ENCODE measurements around the gene SPATA33.
"Not testable (repeated sequence)": the region's sequence is repeated elsewhere in the genome, so short reads cannot be mapped to it uniquely, and the experiment has no call there.

The SPATA33 gene

DNA sequence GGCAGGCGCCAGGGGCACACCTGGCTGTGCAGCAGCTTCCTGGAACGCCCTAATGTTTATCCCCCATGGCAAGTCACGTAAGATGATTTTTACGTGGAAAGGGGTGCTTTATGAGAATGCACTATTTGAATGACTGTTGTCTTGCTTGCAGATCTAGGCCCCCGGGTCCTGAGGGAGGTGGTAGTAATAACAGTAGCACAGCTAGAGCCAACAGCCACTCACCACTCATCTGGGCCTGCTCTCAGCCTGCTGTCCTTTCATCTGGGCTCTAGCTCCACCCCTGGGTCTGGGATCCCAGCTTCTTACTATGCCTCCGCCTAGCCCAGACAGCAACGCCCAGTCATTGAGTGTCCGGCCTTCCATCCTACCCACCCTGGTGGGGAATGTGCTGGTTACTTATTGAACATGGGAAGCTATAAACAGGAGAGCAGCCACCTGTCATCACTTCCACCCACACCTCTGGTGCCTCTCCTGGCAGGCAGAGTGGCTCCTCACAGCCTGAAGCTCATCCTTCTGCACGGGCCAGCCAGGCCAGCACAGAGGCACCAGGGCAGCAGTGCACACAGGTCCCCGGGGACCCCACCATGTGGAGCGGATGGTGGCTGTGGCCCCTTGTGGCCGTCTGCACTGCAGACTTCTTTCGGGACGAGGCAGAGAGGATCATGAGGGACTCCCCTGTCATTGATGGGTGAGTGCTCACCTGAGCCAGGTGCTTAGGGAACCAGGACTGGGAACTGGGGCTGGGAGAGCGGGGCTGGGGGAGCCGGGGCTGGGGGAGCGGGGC lies 27.6 kb upstream of the SPATA33 start:
- no peak for DNase-seq

DNA sequence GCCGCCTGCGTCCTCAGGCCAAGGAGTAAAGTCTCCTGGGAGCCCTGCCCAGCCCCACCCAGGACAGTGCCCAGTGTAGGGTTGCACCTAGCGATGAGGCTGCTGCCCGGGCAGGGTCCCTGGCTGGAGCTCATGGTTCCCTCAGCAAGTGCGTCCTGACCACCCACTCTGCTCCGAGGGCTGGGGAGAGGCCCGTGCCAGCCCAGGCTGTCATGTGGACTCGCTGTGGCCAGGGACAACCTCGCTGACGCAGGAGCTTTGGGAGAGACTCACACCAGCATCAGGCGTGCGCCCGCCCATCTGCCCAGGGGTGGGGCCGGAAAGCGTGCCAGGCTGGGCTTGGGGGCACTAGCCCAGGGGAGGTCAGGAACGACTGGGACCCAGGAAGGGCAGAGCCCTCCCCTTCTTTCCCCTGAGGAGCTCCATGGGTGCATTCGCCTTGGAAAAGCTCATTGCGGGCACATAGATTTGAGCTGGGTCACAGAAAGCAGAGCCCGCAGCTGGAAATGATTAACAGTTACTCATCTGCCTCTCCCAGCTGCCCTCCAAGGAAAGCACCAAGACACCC lies 24.5 kb upstream of the SPATA33 start:
- DNase-seq = no peak

GRCh38 chr16:89634463-89635385 lies 22.9 kb upstream of the SPATA33 start:
- not testable (repeated sequence) for DNase-seq

- DNase-seq = no peak
These were observed 21.0 kb upstream of the SPATA33 start for GRCh38 chr16:89636663-89637062.

DNA sequence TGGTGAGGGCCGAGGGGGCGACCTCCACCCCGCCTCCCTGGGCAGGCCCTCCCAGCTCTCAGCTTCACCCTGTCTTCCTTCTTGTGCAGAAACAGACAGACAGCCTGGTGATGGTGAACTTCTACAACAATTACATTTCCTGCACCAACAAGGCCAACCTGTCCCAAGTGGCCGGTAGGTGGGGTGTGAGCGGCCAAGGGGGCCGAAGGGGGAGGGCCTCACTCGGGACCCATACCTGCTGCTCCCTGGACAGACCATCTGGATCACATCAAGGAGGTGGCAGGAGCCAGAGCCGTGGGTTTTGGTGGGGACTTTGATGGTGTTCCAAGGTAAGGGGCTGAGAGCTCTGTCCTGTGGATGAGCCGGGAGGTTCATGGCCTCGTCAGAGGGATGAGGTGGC lies 20.3 kb upstream of the SPATA33 start:
- no peak for DNase-seq

- no peak for DNase-seq
These were observed 19.2 kb upstream of the SPATA33 start for GRCh38 chr16:89638455-89638854.

DNA sequence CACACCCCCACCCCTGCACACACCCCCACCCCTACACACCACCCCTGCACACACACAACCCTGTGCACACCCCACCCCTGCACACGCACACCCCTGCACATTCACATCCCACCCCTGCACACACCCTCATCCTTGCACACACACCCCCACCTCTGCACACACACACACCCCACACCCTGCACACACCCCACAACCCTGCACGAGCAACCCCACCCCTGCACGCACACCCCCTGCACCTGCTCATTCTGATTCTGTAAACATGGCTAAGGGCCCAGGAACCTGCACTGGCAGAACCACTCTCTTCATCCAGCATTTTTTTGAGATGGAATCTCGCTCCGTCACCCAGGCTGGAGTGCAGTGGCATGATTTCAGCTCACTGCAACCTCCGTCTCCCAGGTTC lies 18.3 kb upstream of the SPATA33 start:
- no peak for DNase-seq

GRCh38 chr16:89641458-89642119 lies 16.0 kb upstream of the SPATA33 start:
- no peak for DNase-seq

DNA sequence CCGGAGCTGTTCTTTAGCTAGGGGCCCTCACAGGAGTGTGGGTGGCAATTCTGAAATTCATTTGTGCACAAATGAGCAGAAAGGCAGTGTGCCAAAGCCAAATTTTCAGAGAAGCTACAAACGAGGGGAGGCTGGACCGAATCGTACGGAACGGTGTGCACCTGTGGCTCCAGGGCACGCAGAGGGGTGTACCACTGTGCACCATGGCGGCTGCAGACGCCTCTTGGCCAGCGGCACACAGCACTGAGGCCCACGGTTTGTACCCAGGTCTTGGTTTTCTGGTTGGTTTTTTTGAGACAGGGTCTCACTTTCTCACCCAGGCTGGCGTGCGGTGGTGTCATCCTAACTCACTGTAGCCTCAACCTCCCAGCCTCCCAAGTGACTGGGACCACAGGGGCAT lies 15.1 kb upstream of the SPATA33 start:
- DNase-seq = no peak

- no peak for DNase-seq
These were observed 13.8 kb upstream of the SPATA33 start for GRCh38 chr16:89643769-89644300.

DNA sequence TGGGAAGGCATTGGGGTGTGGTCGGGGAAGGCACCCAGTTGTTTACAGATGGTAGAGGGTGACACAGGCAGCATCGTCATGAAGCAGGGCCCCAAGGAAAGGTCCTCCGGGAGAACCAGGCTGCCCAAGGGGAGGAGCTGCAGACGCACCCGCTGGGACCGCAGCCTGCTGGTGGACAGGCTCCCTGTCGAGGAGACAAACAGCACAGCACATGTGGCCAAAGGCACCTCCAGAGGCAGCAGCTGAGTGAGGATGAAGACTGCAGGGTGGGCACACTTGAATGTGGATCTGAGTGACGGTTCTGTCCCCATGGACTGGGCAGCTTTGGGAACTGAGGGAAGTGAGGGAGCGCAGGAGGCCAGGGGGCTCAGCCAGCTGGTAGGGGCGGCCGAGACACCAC lies 12.5 kb upstream of the SPATA33 start:
- DNase-seq = no peak

DNA sequence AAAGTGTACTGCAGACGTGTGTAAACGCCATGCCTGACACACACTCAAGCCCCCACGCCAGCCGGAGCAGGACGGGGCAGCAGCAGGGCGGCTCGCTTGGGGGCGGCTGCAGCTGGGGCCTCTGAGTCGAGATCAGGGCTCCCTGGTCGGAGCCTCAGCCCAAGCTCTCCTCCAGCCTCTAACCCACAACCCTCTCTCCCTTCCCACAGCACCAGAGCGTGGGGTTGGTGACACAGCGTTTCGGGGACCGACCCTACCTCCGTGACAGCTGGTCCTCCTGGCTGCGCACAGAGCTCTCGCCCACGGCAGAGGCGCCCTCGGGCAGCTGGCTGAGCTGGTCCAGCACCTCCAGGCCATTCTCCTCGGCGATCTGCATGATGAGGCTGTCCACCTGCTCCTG lies 11.4 kb upstream of the SPATA33 start:
- no peak for DNase-seq

GRCh38 chr16:89646906-89647305 lies 10.7 kb upstream of the SPATA33 start:
- DNase-seq = no peak

GRCh38 chr16:89651584-89651983 lies 6.1 kb upstream of the SPATA33 start:
- no peak for DNase-seq

- no peak for DNase-seq
These were observed 3.9 kb upstream of the SPATA33 start for GRCh38 chr16:89653656-89654295.

DNA sequence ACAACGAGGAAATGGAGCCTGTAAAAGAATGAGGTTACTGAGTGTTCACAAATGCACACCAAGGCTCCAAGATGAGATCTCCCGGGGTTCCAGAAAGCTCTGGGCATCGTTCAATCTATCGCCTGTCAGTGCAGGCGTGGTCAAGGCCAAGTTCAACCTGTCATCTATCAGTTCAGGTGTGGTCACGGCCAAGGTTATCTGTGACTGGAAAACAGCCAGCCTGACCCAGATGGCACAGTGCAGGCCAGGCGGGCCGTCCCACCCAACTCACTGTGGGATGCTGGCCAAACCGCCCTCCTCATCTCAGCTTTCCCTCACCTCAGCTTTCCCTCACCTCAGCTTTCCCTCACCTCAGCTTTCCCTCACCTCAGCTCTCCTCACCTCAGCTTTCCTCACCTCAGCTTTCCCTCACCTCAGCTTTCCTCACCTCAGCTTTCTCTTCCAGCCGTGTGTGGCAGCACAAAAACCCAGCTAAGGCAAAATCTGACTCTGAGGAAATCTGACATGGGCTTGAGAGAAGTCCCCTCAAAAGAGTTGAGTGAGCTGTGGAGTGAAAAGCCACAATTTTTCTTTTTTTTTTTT lies 2.5 kb upstream of the SPATA33 start:
- DNase-seq = no peak

DNA sequence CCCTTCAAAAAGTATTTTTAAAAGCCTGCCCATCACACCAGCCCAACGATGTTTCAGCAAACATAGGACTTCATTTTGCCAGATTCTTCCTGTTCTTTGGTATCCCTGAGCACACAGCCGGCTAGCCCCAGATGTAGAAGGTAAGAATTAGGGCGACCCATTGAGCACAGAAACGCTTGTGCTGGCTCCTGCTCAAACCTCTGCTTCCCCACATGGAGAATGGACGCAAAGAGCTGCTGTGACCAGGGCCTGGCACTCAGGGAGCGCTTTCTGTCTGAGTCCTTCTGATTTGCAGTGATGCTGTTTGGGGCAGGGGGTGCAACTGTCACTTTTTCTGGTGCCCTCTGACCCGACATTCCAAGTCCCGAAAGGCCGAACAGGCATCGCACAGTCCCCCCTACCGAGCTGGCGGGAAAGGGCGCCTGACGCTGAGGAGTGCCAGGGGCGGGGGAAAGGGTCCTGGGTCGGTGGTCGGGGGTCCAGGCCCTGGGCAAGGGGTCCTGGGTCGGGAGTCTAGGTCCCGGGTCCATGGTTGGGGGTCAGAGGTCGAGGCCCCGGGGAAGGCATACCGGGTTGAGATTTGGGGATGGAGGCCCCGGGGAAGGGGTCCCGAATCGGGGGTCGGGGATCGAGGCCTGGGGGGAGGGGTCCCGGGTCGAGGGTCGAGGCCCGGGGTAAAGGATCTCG lies 1.1 kb upstream of the SPATA33 start:
- no peak for DNase-seq

DNA sequence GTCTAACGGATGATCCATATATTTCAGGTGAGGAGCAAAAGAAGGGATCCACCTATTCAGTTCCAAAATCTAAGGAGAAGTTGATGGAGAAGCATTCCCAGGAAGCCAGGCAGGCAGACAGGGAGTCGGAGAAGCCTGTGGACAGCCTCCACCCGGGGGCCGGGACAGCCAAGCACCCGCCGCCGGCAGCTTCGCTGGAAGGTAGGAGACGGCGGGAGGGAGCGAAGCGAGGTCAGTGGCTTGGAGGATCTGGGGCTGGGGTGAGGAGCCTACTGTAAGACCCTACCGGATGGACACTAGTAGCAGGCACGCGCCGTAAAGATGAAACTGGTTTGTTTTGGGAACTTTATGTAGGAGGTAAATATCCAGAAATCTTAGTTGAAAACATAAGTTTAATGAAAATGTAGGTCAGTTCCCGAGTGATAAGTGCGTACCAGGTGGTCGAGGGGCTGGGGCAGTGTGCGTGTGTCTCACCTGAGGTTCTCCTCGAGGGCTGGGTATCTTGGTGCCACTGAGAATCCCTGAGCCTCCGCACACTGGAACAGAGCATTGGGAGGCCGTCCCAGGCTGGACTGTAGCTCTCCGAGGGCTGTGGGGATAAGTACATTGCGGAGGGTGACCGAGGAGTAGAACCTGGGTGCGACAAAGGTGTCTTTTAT lies 714 bp downstream of the SPATA33 start:
- DNase-seq = no peak

DNA sequence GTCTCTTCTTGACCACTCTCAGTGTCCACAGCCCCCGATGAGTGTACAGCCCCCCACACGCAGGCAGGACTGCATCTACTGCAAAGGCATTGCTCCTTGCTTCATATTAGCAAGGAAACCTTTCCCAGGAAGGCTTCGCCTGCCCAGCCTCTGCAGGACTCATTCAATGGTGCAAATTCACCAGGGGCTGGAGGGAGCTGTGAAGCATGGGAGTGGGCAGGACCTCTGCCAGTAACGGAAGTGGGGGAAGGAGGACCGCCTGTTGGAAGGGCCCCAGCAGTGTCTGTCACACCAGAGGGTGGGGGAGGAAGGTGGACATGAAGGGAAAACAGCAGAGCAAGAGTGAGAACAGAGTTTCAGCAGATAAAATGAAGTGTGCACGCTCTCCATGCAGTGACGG lies 2.5 kb downstream of the SPATA33 start:
- DNase-seq = no peak

GRCh38 chr16:89661215-89661614 lies 3.6 kb downstream of the SPATA33 start:
- no peak for DNase-seq

DNA sequence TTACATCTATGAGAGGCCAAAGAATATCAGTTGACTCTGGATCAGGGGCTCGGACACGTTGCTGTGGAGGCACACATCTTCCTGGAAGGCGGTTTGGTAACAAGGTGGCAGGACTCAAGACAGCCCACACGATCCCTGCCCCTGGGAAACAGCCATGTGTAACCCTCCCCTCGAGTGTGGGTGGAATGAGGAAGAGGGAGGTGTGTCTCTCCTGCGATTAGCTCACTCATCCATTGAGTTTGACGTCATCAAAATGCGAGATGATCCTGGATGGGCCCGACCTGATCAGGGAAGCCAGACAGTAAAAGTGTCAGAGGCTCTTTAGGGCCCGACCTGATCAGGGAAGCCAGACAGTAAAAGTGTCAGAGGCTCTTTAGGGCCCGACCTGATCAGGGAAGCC lies 6.6 kb downstream of the SPATA33 start:
- DNase-seq = not testable (repeated sequence)
